GM12892 (cell line): ENCODE results near the gene PYDC1.
A peak's percentile ranks its signal among the peaks of the same experiment; 100 is the strongest.

Source experiments
- POLR2A ChIP-seq: IDR thresholded peaks from 2 replicates; pipeline ENCODE4 v1.6.1; 2011; ENCODE audit warnings: low read depth, low read length, control low read depth
- POLR2AphosphoS5 ChIP-seq: IDR thresholded peaks from 2 replicates; pipeline ENCODE4 v1.6.1; 2011; ENCODE audit warnings: low read depth, low read length, control low read depth
- TAF1 ChIP-seq: IDR thresholded peaks from 2 replicates; pipeline ENCODE4 v1.6.1; 2011; ENCODE audit warnings: low read depth, mild to moderate bottlenecking, control low read depth, low read length, borderline replicate concordance

GRCh38 chr16:31199430-31200041 lies 17.4 kb downstream of the PYDC1 start:
- TF ChIP-seq TAF1: no peak
- TF ChIP-seq POLR2A: peak; percentile 72
- TF ChIP-seq POLR2AphosphoS5: peak; percentile 80
